Activated CD4-positive, alpha-beta T cell treated with anti-CD3 and anti-CD28 coated beads, Interleukin-2, Interleukin-4, amounts not matched to agents 100 ng/mL and 50 ng/mL, durations not matched to agents 16 hours and 8 hours (primary cell): ENCODE data around the gene ACYP2.
A peak's percentile ranks its signal among the peaks of the same experiment; 100 is the strongest.
"Not testable (repeated sequence)": the region's sequence is repeated elsewhere in the genome, so short reads cannot be mapped to it uniquely, and the experiment has no call there.

Source experiments
- DNase-seq: peaks from one replicate; pipeline ENCODE4 v3.0.0-alpha.2; 2020; ENCODE audit warnings: low spot score

Gene ACYP2

DNA sequence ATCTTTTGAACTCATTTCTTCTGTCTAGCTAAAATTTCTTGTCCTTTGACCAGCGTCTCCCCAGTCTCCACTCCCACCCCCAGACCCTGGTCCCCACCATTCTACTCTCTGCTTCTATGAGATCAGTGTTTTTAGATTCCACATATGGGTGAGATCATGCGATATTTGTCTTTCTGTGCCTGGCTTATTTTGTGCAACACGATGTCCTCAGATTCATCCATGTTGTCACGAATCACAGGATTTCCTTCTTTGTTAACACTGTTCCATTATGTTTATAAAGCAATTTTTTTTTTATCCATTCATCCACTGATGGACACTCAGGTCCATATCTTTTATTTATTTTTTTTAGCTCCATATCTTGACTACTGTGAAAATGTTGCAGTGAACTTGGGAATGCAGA lies 16.0 kb upstream of the ACYP2 start:
- DNase-seq: no peak

- no peak for DNase-seq
These were observed 15.4 kb upstream of the ACYP2 start for GRCh38 chr2:54099829-54100585.

DNA sequence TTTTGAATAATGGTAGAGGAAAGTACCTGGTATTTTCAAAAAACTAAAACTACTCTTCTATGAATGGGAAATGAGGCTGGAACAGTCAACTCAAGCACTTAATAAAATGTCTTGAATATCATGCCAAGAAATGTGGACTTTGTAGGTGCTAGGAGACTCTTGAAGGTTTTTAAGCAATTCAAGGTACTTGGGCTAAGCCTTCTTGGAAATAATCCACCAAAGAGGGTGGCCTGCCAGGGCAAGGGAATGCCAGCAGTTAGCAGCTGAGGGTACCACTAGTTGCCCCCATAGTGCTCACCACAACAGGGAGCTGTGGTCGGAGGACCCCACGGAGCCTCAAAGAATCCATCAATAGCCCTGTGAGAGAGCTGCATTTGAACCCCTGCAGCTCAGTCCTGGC lies 14.6 kb upstream of the ACYP2 start:
- no peak for DNase-seq

DNA sequence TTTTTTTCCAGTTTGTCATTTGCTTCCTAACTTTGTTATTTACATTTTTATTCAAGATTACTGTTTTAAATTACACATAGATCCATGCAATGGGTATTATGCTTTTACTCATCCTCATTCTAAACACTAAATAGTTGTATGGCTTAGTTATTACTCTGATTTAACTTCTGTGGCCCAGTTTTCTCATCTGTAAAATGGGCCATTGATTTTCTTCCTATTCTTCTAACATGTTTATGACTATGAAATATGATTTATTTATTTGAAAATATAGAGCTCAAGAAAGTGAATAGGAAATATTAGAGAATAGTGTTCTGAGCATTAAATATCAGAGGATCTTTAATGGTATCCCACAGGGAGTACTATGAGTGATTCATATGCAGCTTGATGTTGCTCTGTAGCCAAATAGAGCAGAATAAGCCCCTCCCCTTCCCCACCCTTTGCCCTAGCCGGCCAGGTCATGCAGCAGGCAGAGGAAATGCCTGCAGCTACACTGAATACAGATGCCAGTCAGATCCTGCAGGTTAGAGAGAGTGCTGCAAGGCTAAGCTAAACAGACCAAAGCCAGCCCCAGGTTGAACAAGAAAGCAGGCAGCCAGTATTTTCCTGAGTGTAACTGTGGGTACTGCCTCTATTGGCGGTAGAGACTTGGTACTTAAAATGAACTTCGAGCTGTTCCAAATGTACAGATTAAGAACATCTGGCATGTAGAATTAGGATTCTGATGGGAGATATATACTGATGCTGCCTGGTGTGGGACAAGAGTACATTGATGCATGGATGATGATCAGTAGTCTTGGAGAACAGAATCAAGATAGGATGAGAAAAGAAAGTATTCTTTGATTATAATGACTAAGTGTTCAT lies 11.7 kb upstream of the ACYP2 start:
- DNase-seq: peak; percentile 44

GRCh38 chr2:54106631-54107454 lies 8.6 kb upstream of the ACYP2 start:
- DNase-seq: peak; percentile 62

GRCh38 chr2:54107455-54107764 lies 8.0 kb upstream of the ACYP2 start:
- DNase-seq: no peak

GRCh38 chr2:54107903-54108615 lies 7.4 kb upstream of the ACYP2 start:
- DNase-seq: no peak

DNA sequence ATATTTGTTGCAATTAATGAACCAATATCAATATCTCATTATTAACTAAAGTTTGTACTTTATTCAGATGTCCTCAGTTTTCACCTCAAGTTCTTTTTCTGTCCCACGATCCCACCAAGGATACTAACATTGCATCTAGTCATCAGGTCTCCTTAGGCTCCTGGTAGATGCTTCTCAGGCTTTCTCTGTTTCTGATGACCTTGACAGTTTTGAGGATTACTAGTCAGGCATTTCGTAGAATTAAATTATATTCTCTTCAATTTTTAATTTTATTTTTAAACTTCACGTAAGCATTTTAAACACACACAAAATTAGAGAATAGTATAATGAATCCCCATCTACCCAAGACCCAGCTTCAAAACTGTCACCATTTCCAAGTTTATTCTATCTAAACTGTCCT lies 5.6 kb upstream of the ACYP2 start:
- DNase-seq: no peak

GRCh38 chr2:54114479-54114878 lies 936 bp upstream of the ACYP2 start:
- not testable (repeated sequence) for DNase-seq

DNA sequence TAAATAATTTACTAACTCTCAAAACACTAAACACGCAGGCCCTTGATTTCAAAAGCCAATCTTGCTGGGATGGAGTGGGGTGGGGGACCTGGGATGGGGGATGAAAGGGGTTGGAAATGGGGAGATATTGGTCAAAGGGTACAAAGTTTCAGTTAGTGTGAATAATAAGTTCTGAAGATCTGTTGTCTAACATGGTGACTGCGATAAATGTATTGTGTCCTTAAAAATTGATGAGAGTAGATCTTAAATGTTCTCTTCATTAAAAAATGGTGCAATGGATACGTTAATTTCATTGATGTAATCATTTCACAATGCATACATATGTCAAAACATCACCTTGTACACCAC lies 505 bp upstream of the ACYP2 start:
- DNase-seq: no peak

- DNase-seq: not testable (repeated sequence)
These were observed 1.2 kb downstream of the ACYP2 start for GRCh38 chr2:54116598-54116997.

GRCh38 chr2:54120950-54121349 lies 5.5 kb downstream of the ACYP2 start:
- DNase-seq: no peak

GRCh38 chr2:54122171-54122935 lies 6.9 kb downstream of the ACYP2 start:
- no peak for DNase-seq

- no peak for DNase-seq
These were observed 7.5 kb downstream of the ACYP2 start for GRCh38 chr2:54122939-54123338.

DNA sequence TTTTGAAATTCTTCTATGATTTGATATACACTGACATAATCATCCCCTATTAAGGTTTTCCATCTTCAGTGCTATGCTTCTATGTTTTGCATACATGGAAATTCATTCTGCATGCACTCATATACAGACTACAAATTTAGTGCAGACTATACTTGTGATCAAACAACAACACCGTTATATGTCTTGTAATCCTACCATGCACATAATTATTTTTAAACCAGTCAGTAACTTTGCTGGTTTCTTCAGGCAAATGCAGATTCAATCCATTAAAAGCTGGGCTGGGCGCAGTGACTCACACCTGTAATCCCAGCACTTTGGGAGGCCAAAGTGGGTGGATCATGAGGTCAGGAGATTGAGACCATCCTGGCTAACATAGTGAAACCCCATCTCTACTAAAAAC lies 11.8 kb downstream of the ACYP2 start:
- not testable (repeated sequence) for DNase-seq

DNA sequence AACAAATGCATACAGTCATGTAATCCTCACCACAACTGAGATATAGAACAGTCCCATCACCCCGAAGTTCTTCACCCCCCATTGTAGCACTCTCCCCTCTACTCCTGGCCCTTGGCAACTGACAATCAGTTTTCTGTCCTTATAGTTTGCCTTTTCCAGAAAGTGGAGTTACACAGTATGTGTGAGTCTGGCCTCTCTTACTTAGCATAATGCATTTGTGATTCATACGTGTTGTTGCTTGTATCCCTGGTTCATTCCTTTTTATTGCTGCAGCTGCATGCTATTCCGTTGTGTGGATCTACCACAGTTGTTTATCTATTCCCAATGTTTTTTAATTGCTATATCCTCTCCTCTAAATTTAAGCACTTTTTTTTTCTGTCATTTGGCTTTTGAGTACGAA lies 17.6 kb downstream of the ACYP2 start:
- no peak for DNase-seq

DNA sequence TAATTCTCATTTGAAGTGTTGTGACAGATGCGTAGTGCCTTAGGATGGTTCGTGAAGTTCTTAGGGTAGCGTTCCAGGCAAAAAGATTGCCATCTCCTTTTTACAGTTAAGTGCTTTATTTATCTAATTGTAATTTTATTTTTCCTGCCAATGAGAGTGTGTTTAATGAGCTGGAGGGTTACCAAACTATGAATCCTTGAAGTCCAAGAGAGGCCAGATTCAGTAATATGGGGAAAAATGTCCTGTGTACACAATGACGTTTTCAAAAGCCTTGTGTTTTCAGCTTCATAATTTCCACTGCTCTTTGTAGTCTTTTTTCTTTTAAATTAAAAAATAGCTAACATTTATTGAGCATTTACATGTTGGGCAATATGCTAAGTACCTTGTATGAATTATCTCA lies 23.8 kb downstream of the ACYP2 start:
- DNase-seq: no peak

GRCh38 chr2:54143780-54144179 lies 28.4 kb downstream of the ACYP2 start:
- no peak for DNase-seq

- DNase-seq: no peak
These were observed 33.0 kb downstream of the ACYP2 start for GRCh38 chr2:54148391-54148790.

- DNase-seq: no peak
These were observed 34.4 kb downstream of the ACYP2 start for GRCh38 chr2:54149638-54150441.

- DNase-seq: no peak
These were observed 42.9 kb downstream of the ACYP2 start for GRCh38 chr2:54158311-54158710.
